Psoas muscle (tissue), 8 donors: Measurements from ENCODE around the gene STXBP1. TPM values are rescaled to one million over a fixed set of nuclear protein-coding genes. Genes with fewer than 3 reads are reported as not detected.

Experiments used
- ATAC-seq, 4 donors: fragments of 200-7000 bp; cut with Tn5 transposase; one replicate each; pipeline ENCODE4 v1.9.1; 2020; ENCODE audit warnings: moderate library complexity in 3 of 4, mild to moderate bottlenecking in 2 of 4
- DNase-seq, 2 donors: peaks; one replicate each; pipeline ENCODE4 v3.0.0-alpha.2; 2020
- H3K27ac ChIP-seq: fragments of 200-600 bp; one replicate; pipeline ENCODE4 v1.8.0; 2022
- H3K27me3 ChIP-seq, 3 donors: fragments of 200-600 bp in 1 of 3; one replicate each; pipeline versions ENCODE4 v1.6.1 to v1.8.0; 2013 to 2022; ENCODE audit warnings: low read length in 2 of 3, mild to moderate bottlenecking in 2 of 3, moderate library complexity in 1 of 3; ENCODE audit not compliant: insufficient read depth in 3 of 3
- H3K36me3 ChIP-seq, 2 donors: fragments of 200-600 bp in 1 of 2; one replicate each; pipeline versions ENCODE4 v1.6.1 to v1.8.0; 2013 to 2022; ENCODE audit warnings: low read depth in 1 of 2, mild to moderate bottlenecking in 1 of 2, moderate library complexity in 1 of 2; ENCODE audit not compliant: insufficient read depth in 1 of 2
- H3K4me1 ChIP-seq: fragments of 200-600 bp; one replicate; pipeline ENCODE4 v1.8.0; 2022
- H3K4me3 ChIP-seq: fragments of 200-600 bp; one replicate; pipeline ENCODE4 v1.8.0; 2022; ENCODE audit warnings: mild to moderate bottlenecking
- H3K9me3 ChIP-seq: fragments of 200-600 bp; one replicate; pipeline ENCODE4 v1.8.0; 2022
- WGBS, 3 donors: extraction: QIAGEN DNeasy Blood & Tissue Kit; methylation state at CpG; one replicate each; pipeline versions ENCODE4 v1.1.6 to v1.1.7; 2013; 5-methylcytosine and 5-hydroxymethylcytosine counted together
- intact Hi-C, 2 donors: fragments of 100-400 bp; cut with DNase I; formaldehyde crosslinking; loops; one replicate each; pipeline versions ENCODE4 v1.11.0 to v1.14.2; 2022
- polyA plus RNA-seq, 3 donors: library from polyadenylated mRNA; stranded (reverse); fragments of 200-250 nt; gene quantifications; one replicate each; pipeline ENCODE4 v1.2.3, GENCODE V29; 2013
- total RNA-seq, 4 donors: library from RNA; stranded (reverse); fragmentation: NEBNext Ultra II Directional in 2 of 4; extraction: Animal tissue kit (Norgen Biotek cat#: 25700) in 2 of 4; gene quantifications; one replicate each; pipeline versions ENCODE4 v1.2.1 to v1.2.4, GENCODE V29; 2021 to 2023
- TF ChIP-seq, protein P1 (sequence below): fragments of 200-600 bp; IDR thresholded peaks from one replicate; pipeline ENCODE4 v1.8.0; 2022; ENCODE audit warnings: antibody characterized with exemption
- donor health status: healthy with polysubstance abuse.
- donor health status: DM: no; HTN: no; CAD: no; lungs with moderate emphysema.
- donor health status: Bipolar disorder and iron deficiency.
- donor health status: healthy.
- donor health status: DM: yes; HTN: yes; CAD: no.
- donor health status: DM: no; HTN: no; CAD: no.
- donor health status: DM: no; HTN: no; CAD: no.
- donor health status: DM: yes; HTN: yes; CAD: no.

STXBP1 gene
- total and polyA plus RNA-seq, 7 donors: 2.8 to 12.3 (median 6.7) TPM

DNA sequence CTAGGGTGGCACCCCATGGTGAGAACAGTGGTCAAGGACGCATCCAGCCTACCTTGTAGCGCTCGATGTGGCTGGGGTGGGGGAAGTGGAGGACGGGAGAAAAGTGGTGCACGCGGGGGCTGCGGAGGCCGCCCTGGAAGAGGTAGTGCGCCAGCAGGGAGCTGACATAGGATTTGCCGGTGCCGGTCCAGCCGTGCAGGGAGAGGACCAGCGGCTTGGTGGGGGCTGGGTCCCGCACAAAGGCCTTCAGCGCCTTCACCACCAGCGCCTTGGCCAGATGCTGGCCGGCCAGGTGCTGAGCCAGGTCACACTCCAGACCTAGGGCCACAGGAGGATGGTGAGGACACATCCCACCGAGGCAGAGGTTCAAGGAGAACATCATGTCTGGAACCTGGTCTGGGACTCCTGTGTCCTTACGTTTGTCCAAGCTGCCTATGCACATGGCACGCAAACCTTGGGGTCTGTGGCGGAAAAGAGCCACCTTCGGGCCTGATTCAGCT lies 122.2 kb downstream of the STXBP1 start:
- WGBS, 3 donors: 39 to 53% (median 45%) methylated on average over 22 of the region's 22 CpGs
- Histone ChIP-seq H3K27ac (peak overlapping the region; percentile 99), H3K4me3 (peak overlapping the region; percentile 97)

DNA sequence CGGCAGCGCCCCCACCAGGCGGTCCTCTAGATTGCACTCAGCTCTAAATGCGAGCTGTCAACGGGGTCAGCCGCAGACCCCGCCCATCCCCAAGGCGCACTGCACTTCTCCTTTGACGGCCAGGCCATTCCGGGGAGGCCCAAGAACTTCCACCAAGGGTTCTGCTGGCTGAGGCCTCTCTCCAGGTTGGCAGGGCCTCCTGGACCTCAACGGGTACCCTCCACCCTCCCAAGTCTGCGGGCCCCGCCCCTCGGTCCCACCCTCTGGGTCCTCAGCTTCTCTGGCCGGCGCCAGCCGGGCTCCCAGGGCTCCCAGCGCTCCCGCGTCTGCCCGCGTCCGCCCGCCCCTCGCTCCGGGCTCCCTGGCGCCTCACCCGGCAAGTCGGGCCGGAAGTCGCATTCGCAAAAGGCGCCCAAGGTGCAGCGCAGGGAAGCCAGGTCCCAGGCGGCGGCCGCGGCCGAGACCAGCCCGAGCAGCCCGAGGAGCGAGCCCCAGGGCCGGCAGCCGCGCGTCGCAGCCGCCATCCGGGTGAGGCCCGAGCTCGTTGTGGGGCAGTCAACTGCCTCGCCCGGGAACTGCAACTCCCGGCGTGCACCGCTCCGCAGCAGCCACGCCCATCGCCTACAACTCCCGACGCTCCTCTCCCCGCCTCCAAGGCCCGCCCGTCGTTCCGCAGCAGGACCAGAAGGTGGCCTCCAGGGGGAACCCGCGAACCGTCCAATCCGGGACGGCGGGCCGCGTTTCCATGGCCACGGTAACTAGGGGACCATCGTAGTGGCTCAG lies 122.9 kb downstream of the STXBP1 start, which contains the start of gene TOR2A:
Gene TOR2A (minus strand): TSS at position 548 of the 783 bp plus-strand sequence. CDS start 24 bp downstream, at position 524.
- intact Hi-C loops: loop anchor here (1.0 to 5.0 kb wide), 7 partner anchors 50 to 233 kb away; partner anchors contain the start of genes ST6GALNAC4 (in 1 of the 2) and STXBP1 (in 1 of the 2)
- H3K9me3 ChIP-seq: no peaks in the 10 kb centered on the region
- ATAC-seq: peak; percentile 95 to 96 (median 95)
- TF ChIP-seq, protein P1, sequence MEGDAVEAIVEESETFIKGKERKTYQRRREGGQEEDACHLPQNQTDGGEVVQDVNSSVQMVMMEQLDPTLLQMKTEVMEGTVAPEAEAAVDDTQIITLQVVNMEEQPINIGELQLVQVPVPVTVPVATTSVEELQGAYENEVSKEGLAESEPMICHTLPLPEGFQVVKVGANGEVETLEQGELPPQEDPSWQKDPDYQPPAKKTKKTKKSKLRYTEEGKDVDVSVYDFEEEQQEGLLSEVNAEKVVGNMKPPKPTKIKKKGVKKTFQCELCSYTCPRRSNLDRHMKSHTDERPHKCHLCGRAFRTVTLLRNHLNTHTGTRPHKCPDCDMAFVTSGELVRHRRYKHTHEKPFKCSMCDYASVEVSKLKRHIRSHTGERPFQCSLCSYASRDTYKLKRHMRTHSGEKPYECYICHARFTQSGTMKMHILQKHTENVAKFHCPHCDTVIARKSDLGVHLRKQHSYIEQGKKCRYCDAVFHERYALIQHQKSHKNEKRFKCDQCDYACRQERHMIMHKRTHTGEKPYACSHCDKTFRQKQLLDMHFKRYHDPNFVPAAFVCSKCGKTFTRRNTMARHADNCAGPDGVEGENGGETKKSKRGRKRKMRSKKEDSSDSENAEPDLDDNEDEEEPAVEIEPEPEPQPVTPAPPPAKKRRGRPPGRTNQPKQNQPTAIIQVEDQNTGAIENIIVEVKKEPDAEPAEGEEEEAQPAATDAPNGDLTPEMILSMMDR: peak; percentile 97
- DNase-seq: peak; percentile 99
- peak within 1 kb of the TSS; percentile 99 for H3K27ac ChIP-seq
- peak within 1 kb of the TSS; percentile 97 for H3K4me3 ChIP-seq
- peaks cover 0 to 1% (median 0%) of the 10 kb centered on the region in 3 donors for H3K27me3 ChIP-seq
- peaks cover 0 to 46% of the 10 kb centered on the region in 2 donors for H3K36me3 ChIP-seq
- H3K4me1 ChIP-seq: peaks cover 13% of the 10 kb centered on the region
- 0 to 1% (median 0%) methylated on average over 54 to 76 of the region's 76 CpGs for WGBS, 3 donors

More for the DNA sequence above, 122.2 kb downstream of the STXBP1 start:
- Histone ChIP-seq H3K4me1 (peaks cover 11% of the 10 kb centered on the region), H3K27me3 (peaks cover 0 to 1% (median 0%) of the 10 kb centered on the region in 3 donors), H3K36me3 (peaks cover 0 to 42% of the 10 kb centered on the region in 2 donors), H3K9me3 (no peaks in the 10 kb centered on the region)
- DNase-seq (peak in 1 of 2 donors; percentile 69), ATAC-seq (no peak)
- TF ChIP-seq, protein P1: no peak
- intact Hi-C loops: loop anchor here (1.0 to 5.0 kb wide), 5 partner anchors 51 to 232 kb away; partner anchors contain the start of gene STXBP1 (in 1 of the 2)

DNA sequence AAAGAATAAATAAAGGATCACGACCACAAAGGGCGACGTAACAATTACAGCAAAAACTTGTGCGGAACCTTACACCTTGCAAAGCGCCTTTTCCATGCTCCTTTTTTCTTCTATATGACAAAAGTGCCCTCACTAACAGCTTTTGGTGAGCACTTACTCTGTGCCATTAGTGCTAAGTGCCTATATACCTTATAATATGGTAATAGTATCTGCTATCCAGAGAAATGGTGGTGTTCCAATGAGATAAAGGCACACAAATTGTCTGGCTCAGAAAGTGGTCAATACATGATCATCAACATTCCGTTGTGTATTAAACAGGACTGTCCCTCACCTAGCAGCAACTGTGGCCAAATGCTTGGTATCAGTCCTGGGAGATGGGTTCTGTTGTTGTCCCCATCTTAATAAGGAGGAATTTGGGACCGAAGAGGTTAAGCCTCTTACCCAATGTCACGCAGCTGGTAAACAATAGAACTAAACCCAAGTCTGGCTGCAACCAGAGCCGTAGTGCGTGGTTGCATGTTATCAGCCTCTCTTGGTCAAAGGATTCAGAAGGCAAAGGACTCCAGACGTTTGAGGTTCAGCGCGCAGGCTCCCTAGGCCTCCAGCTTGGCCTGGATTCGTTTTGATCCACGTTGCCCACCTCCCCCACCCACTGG lies 123.6 kb downstream of the STXBP1 start:
- H3K4me1 ChIP-seq: peaks cover 19% of the 10 kb centered on the region
- peak overlapping the region; percentile 99 for H3K27ac ChIP-seq
- intact Hi-C loops: loop anchor here (2.0 to 5.0 kb wide), 3 partner anchors 49 to 182 kb away; partner anchors contain the start of gene ST6GALNAC4 (in 1 of the 2)
- no peaks in the 10 kb centered on the region for H3K9me3 ChIP-seq
- H3K4me3 ChIP-seq: peak overlapping the region; percentile 97
- H3K36me3 ChIP-seq: peaks cover 0 to 46% of the 10 kb centered on the region in 2 donors
- TF ChIP-seq, protein P1: no peak
- ATAC-seq: no peak
- H3K27me3 ChIP-seq: peaks cover 0 to 1% (median 0%) of the 10 kb centered on the region in 3 donors
- DNase-seq: no peak
- WGBS, 3 donors: 23 to 25% (median 25%) methylated on average over 15 of the region's 15 CpGs

DNA sequence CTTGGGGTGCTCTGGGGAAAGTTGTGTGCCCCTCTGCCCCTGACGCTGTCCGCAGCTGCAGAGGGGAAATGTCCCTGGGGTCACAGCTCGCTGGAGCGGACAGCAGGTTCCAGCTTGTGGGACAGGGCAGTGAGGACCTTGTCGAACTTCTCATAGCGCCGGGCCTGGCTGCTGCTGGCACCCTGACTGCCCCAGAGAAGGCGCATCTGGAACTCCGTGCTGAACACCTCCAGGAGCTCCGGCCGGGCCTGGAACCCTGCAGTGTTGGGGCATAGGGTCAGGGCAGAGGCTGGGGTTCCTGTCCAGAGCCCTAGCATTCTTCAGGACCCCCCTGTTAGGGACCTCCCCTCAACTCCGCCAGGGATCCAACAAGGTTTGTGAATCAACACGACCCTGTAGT lies 126.6 kb downstream of the STXBP1 start:
- H3K4me1 ChIP-seq: peaks cover 19% of the 10 kb centered on the region
- intact Hi-C loops: loop anchor here (2.0 to 5.0 kb wide), 4 partner anchors 46 to 180 kb away; partner anchors contain the start of gene ST6GALNAC4 (in 1 of the 2)

More for the DNA sequence above, 126.6 kb downstream of the STXBP1 start:
- Histone ChIP-seq H3K27me3 (peaks cover 0 to 1% (median 0%) of the 10 kb centered on the region in 3 donors), H3K9me3 (no peaks in the 10 kb centered on the region), H3K36me3 (peaks cover 0 to 20% of the 10 kb centered on the region in 2 donors), H3K4me3 (no peak overlapping the region), H3K27ac (no peak overlapping the region)
- WGBS, 3 donors: 85 to 86% (median 86%) methylated on average over 13 of the region's 13 CpGs
- TF ChIP-seq, protein P1: no peak
- ATAC-seq (no peak), DNase-seq (peak in 1 of 2 donors; percentile 42)
